GM10266 (cell line): ENCODE data around the gene TMEM125.

Source experiments
- DNase-seq: peaks from one replicate; pipeline ENCODE4 v3.0.0; 2012; ENCODE audit errors: extremely low spot score
- TF ChIP-seq, protein P1 (sequence below): IDR thresholded peaks from 2 replicates; pipeline ENCODE4 v1.5.1; 2012; ENCODE audit warnings: mild to moderate bottlenecking, low read depth; ENCODE audit not compliant: control insufficient read depth, insufficient read depth; ENCODE audit errors: missing control alignments

The TMEM125 gene

DNA sequence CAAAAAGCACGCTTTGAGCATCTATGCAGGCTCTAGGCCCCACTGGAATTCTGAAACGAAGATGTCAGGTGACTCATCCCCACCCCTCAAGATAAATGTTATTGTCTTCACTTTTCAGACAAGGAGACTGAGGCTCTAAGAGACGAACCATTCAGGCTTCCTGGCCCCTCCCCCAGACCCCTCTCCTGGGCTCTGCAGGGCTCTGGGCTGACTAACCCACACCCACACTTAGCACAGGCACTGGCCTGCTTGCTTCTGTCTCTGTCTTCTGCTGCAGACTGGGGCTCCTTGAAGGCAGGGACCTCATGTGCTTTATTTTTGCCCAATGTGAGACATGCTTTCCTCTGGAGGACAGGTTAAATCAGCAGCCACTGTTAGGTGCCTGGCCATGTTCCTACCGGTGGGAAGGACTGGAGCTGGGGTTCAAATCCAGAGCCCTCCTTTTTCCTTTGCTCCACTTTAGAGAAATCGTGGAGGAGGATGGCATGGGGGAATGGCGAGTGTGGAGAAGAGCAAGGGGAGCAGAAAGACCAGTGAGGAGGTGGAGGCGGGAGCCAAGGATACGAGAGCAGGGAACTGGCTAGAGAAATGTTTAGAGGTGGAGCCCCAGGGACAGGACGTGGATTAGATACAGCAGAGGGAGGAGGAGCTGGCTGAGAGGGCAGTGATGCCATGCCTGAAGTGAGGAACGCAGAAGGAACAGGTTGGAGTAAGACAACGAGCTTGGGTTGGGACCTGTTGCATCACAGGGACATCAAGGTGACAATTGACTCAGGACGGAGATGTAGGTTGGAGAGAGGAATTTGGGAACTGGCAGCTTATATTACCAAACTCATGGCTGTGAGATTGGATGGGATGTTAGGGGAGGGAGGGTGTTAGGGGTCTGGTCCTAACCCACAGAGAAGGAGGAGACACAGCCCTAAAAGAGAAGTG is 1.7 kb downstream of the TMEM125 start:
- no peak for DNase-seq
- TF ChIP-seq, protein P1, sequence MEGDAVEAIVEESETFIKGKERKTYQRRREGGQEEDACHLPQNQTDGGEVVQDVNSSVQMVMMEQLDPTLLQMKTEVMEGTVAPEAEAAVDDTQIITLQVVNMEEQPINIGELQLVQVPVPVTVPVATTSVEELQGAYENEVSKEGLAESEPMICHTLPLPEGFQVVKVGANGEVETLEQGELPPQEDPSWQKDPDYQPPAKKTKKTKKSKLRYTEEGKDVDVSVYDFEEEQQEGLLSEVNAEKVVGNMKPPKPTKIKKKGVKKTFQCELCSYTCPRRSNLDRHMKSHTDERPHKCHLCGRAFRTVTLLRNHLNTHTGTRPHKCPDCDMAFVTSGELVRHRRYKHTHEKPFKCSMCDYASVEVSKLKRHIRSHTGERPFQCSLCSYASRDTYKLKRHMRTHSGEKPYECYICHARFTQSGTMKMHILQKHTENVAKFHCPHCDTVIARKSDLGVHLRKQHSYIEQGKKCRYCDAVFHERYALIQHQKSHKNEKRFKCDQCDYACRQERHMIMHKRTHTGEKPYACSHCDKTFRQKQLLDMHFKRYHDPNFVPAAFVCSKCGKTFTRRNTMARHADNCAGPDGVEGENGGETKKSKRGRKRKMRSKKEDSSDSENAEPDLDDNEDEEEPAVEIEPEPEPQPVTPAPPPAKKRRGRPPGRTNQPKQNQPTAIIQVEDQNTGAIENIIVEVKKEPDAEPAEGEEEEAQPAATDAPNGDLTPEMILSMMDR, result no peak

- TF ChIP-seq, protein P1, result no peak
- peak; percentile 10 for DNase-seq
Measured at GRCh38 chr1:43272161-43272560, 2.4 kb downstream of the TMEM125 start.

- no peak for DNase-seq
- TF ChIP-seq, protein P1, result no peak
Measured at GRCh38 chr1:43272576-43273571, 3.1 kb downstream of the TMEM125 start.

- TF ChIP-seq, protein P1, result no peak
- DNase-seq, result no peak
Measured at GRCh38 chr1:43273708-43274107, 3.9 kb downstream of the TMEM125 start.

DNA sequence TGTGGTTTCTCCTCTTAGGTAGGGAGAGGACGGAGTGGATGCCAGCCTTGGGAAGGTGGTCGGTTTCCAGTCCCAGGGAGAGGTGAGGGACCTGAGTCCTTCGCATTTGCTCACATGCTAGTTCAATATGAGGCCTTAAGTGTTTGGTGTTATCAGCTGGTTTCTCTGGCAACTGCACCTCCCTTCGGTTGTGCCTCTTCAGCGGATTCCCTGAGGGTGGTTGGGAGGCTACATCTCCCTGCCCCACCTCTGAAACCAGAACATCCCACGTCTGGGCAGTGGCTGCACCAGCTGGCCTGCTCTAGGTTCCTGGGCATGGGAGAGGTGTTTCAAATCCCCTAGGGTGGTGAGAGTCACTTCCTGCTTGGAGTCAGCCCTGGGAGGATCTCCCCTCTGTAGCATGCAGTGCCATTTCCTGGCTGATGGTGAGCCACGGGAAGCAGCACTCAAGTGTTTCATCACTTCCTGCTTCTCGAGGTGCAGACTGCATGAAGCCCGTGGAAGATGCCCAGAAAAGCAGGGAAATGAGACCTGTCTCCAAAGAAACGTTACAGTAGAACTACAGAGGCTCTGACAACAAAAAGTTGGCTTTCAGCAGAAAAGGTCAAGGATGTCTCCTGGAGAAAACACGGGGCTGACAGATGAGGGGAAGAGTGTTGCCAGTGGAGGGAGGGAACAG is 4.5 kb downstream of the TMEM125 start:
- DNase-seq, result no peak
- TF ChIP-seq, protein P1, result no peak

DNA sequence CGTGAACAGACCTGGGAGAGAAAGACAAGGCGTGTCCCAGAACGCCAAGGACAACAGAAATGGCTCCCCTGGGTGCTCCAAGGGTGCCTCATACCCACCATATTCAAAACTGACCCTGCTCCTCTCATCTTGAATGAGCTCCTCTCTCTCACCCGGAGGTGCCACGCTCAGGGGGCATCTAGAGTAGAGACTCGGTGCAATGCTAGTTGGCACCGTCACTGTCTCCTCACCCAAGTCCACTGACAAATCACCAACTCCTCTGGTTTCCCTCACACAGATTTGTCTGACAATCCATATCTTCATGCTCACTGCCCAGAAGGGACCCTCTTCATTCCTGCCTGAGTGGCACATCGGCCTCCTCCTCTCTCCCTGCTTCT is 5.0 kb downstream of the TMEM125 start:
- TF ChIP-seq, protein P1, result no peak

More for the DNA sequence above, 5.0 kb downstream of the TMEM125 start:
- no peak for DNase-seq
